MM.1S (cell line): ENCODE data around the gene SLC12A3.

ENCODE experiments used
- DNase-seq: peaks from one replicate; pipeline ENCODE4 v3.0.0-alpha.2; 2015
- H2AFZ ChIP-seq: fragments of 300-600 bp; sonication (generic); 2 replicates; pipeline ENCODE4 v1.6.0; 2016; ENCODE audit warnings: antibody characterized with exemption, low read length
- H3F3A ChIP-seq: fragments of 300-600 bp; sonication (generic); 2 replicates; pipeline ENCODE4 v1.6.1; 2016; ENCODE audit warnings: mild to moderate bottlenecking, antibody characterized with exemption, low read length, moderate library complexity, mixed read lengths; ENCODE audit not compliant: insufficient read depth
- H3K27ac ChIP-seq: fragments of 300-600 bp; sonication (generic); 2 replicates; pipeline ENCODE4 v1.5.1; 2016; ENCODE audit warnings: mild to moderate bottlenecking, low read length
- H3K27me3 ChIP-seq: fragments of 300-600 bp; sonication (generic); replicated peaks from 2 replicates; pipeline ENCODE4 v1.6.0; 2016; ENCODE audit warnings: low read length; ENCODE audit not compliant: insufficient read depth
- H3K36me3 ChIP-seq: fragments of 300-600 bp; sonication (generic); replicated peaks from 2 replicates; pipeline ENCODE4 v1.6.1; 2016; ENCODE audit warnings: mild to moderate bottlenecking, low read length, mixed read lengths; ENCODE audit not compliant: insufficient read depth
- H3K4me1 ChIP-seq: fragments of 300-600 bp; sonication (generic); 2 replicates; pipeline ENCODE4 v1.6.1; 2016; ENCODE audit warnings: low read length, mixed read lengths
- H3K4me2 ChIP-seq: fragments of 300-600 bp; sonication (generic); 2 replicates; pipeline ENCODE4 v1.6.0; 2016; ENCODE audit warnings: low read depth, low read length
- H3K4me3 ChIP-seq: fragments of 300-600 bp; sonication (generic); 2 replicates; pipeline ENCODE4 v1.5.1; 2016; ENCODE audit warnings: low read length, mixed read lengths
- H3K79me2 ChIP-seq: fragments of 300-600 bp; sonication (generic); 2 replicates; pipeline ENCODE4 v1.6.1; 2016; ENCODE audit warnings: mixed run types, low read length, mixed read lengths
- H3K9ac ChIP-seq: fragments of 300-600 bp; sonication (generic); 2 replicates; pipeline ENCODE4 v1.6.1; 2016; ENCODE audit warnings: low read length, mixed read lengths
- H3K9me2 ChIP-seq: fragments of 300-600 bp; sonication (generic); replicated peaks from 2 replicates; pipeline ENCODE4 v1.6.1; 2016; ENCODE audit warnings: mild to moderate bottlenecking, low read length, mixed read lengths; ENCODE audit not compliant: insufficient read depth
- H3K9me3 ChIP-seq: fragments of 300-600 bp; sonication (generic); replicated peaks from 2 replicates; pipeline ENCODE4 v1.6.1; 2016; ENCODE audit warnings: mild to moderate bottlenecking, low read length, mixed read lengths; ENCODE audit not compliant: insufficient read depth
- H4K20me1 ChIP-seq: fragments of 300-600 bp; sonication (generic); 2 replicates; pipeline ENCODE4 v1.6.1; 2016; ENCODE audit warnings: mild to moderate bottlenecking, low read length, moderate library complexity, mixed read lengths; ENCODE audit not compliant: insufficient read depth
- EZH2 ChIP-seq: fragments of 300-600 bp; sonication (generic); optimal IDR thresholded peaks from 2 replicates; pipeline ENCODE3; 2017; ENCODE audit warnings: low read depth, mild to moderate bottlenecking, antibody characterized with exemption, low read length, mixed read lengths
- EZH2phosphoT487 ChIP-seq: fragments of 300-600 bp; sonication (generic); IDR thresholded peaks from 2 replicates; pipeline ENCODE4 v1.6.1; 2018; ENCODE audit warnings: antibody characterized with exemption, low read length
- TF ChIP-seq, protein P1 (sequence below): fragments of 300-600 bp; sonication (generic); IDR thresholded peaks from 2 replicates; pipeline ENCODE4 v1.5.1; 2016; ENCODE audit warnings: antibody characterized with exemption, low read length, mixed read lengths

SLC12A3 gene

DNA sequence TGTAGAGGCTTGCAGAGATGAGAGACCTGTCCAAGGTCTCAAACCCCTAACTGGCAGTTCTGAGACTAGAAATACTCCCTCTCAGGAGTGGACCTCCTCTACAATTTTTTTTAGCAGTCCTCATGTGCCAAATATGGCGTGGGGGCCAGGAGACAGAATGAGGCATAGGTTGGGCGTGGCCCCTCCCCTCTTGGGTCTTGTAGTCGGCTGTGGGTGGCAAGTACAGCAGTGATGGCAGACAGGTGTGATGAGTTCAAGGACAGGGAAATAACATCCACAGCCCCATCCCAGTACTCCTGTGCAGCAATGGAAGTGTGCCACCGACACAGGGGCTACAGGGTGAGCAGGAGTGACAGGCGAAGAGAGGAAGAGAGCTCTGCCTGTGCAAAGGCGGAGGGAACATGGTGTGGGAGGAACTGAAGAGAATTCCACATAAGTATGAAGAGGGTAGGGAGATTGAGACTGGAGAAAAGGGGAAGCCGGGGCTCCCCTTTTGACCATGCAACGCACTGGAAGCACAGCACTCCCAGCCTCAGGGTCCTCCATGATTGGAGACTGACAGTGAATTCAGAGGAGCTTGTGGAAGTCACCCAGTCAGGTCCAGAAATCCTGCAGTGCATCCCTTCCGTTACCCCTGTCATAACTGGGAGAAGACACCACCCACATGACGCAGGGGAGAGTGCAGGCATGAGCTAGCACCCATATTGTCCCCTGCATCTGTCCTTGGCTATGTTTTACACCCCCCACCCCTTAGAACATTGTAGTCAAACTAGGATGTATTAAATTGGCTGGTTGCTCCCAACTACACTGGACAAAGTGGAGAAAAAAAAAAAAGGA, 82.0 kb downstream of the SLC12A3 start:
- Histone ChIP-seq H2AFZ (no peak overlapping the region), H3F3A (peaks cover 88% of the 10 kb centered on the region), H3K4me1 (peaks cover 37% of the 10 kb centered on the region), H3K36me3 (peaks cover 25% of the 10 kb centered on the region), H3K9me3 (no peaks in the 10 kb centered on the region), H3K27me3 (no peaks in the 10 kb centered on the region), H3K9ac (no peak overlapping the region), H3K79me2 (peaks cover 15% of the 10 kb centered on the region), H3K9me2 (no peaks in the 10 kb centered on the region), H4K20me1 (peaks cover 27% of the 10 kb centered on the region), H3K4me2 (no peak overlapping the region), H3K4me3 (no peak overlapping the region), H3K27ac (peak overlapping the region; percentile 40; the same call in 1 of the 2 replicates)
- DNase-seq, result peak; percentile 26
- TF ChIP-seq EZH2phosphoT487, result no peak
- TF ChIP-seq EZH2, result no peak
- TF ChIP-seq, protein P1, sequence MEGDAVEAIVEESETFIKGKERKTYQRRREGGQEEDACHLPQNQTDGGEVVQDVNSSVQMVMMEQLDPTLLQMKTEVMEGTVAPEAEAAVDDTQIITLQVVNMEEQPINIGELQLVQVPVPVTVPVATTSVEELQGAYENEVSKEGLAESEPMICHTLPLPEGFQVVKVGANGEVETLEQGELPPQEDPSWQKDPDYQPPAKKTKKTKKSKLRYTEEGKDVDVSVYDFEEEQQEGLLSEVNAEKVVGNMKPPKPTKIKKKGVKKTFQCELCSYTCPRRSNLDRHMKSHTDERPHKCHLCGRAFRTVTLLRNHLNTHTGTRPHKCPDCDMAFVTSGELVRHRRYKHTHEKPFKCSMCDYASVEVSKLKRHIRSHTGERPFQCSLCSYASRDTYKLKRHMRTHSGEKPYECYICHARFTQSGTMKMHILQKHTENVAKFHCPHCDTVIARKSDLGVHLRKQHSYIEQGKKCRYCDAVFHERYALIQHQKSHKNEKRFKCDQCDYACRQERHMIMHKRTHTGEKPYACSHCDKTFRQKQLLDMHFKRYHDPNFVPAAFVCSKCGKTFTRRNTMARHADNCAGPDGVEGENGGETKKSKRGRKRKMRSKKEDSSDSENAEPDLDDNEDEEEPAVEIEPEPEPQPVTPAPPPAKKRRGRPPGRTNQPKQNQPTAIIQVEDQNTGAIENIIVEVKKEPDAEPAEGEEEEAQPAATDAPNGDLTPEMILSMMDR, result no peak

DNA sequence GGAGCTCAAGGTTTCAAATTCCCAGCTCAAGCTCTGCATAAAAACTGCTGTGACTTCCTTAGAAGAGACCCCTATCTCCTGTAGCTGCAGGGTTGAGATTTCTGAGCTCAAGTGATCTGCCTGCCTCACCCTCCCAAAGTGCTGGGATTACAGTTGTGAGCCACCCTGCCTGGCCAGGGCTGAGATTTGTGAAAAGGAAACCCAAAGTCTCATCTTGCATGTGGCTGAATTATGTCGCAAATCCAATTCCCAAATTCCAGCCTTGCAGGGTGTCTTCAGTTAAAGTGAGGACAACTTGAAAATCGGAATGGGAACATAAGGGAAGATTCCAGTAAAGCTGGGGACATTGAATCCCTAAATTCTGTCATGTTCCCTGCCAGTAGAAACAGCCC, 82.6 kb downstream of the SLC12A3 start:
- Histone ChIP-seq H3K9me3 (no peaks in the 10 kb centered on the region), H3K9me2 (no peaks in the 10 kb centered on the region), H3K36me3 (peaks cover 21% of the 10 kb centered on the region), H3K27me3 (no peaks in the 10 kb centered on the region), H4K20me1 (peaks cover 22% of the 10 kb centered on the region), H3K4me3 (no peak overlapping the region), H3K9ac (no peak overlapping the region), H2AFZ (no peak overlapping the region), H3K27ac (peak overlapping the region; percentile 40; the same call in 1 of the 2 replicates), H3K79me2 (peaks cover 9% of the 10 kb centered on the region; the same call in 1 of the 2 replicates), H3K4me2 (no peak overlapping the region), H3K4me1 (peaks cover 31% of the 10 kb centered on the region), H3F3A (peaks cover 82% of the 10 kb centered on the region)
- no peak for DNase-seq
- no peak for TF ChIP-seq EZH2phosphoT487
- TF ChIP-seq, protein P1, result no peak
- TF ChIP-seq EZH2, result no peak

DNA sequence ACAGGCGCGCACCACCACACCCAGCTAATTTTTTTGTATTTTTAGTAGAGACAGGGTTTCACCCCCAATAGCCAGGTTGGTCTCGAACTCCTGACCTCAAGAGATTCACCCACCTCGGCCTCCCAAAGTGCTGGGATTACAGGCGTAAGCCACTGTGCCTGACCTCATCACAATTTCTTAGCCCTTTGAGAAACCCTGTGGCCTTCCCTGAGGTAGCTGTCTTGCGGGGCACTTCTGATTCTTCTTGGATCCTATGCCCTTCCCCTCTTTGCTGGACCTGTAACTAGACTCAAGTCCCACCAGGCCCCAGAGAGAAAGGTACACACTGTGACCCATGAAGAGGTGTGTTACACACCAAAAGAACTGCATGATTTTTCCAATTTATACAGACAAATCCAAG, 83.2 kb downstream of the SLC12A3 start:
- Histone ChIP-seq H3F3A (peaks cover 76% of the 10 kb centered on the region), H3K9ac (no peak overlapping the region), H3K4me3 (no peak overlapping the region), H2AFZ (no peak overlapping the region), H4K20me1 (peaks cover 17% of the 10 kb centered on the region), H3K4me2 (no peak overlapping the region), H3K9me3 (no peaks in the 10 kb centered on the region), H3K27ac (peak overlapping the region; percentile 5; the same call in 1 of the 2 replicates), H3K9me2 (no peaks in the 10 kb centered on the region), H3K27me3 (no peaks in the 10 kb centered on the region), H3K79me2 (peaks cover 3% of the 10 kb centered on the region; the same call in 1 of the 2 replicates), H3K4me1 (peaks cover 25% of the 10 kb centered on the region), H3K36me3 (peaks cover 15% of the 10 kb centered on the region; the same call in 1 of the 2 replicates)
- TF ChIP-seq, protein P1, result no peak
- TF ChIP-seq EZH2phosphoT487 (no peak), EZH2 (no peak)
- no peak for DNase-seq
